IMR-90 (cell line): ENCODE results near the gene TGFBR2. TPM values are rescaled to one million over a fixed set of nuclear protein-coding genes. Genes with fewer than 3 reads are reported as not detected.

Experiments
- ATAC-seq: fragments of 200-7000 bp; cut with Tn5 transposase; 2 replicates; pipeline ENCODE4 v1.9.1; 2020; ENCODE audit warnings: low read depth, mild to moderate bottlenecking, moderate library complexity
- BruUV-seq: library from RNA; stranded (reverse); fragments of 400-500 nt; replicated peaks from 2 replicates; lab custom pipeline; 2021; lab: Mats Ljungman, UMichigan
- CTCF ChIA-PET: fragments of 300-600 bp; formaldehyde crosslinking; extraction: SDS; loops from one replicate; lab custom pipeline; 2021; ENCODE audit warnings: antibody characterized with exemption; lab: Yijun Ruan, JAX
- POLR2A ChIA-PET: fragments of 300-600 bp; sonication (Branson Sonifier 250); formaldehyde crosslinking; loops from one replicate; lab custom pipeline; 2022; ENCODE audit warnings: antibody characterized with exemption; ENCODE audit not compliant: unreplicated experiment; lab: Charles Lee
- DNase-seq: peaks from one replicate; pipeline ENCODE4 v3.0.0; 2013
- H2AFZ ChIP-seq: replicated peaks from 2 replicates; pipeline ENCODE3; 2013; ENCODE audit warnings: low read length, mild to moderate bottlenecking; ENCODE audit not compliant: poor library complexity
- H2AK5ac ChIP-seq: 2 replicates; pipeline ENCODE4 v1.6.1; 2013; ENCODE audit warnings: low read depth, low read length, inconsistent platforms
- H2AK9ac ChIP-seq: replicated peaks from 2 replicates; pipeline ENCODE3; 2013; ENCODE audit warnings: mild to moderate bottlenecking, low read depth, low read length, moderate library complexity; ENCODE audit not compliant: poor library complexity
- H2BK120ac ChIP-seq: 2 replicates; pipeline ENCODE4 v1.6.1; 2013; ENCODE audit warnings: low read depth, low read length, inconsistent platforms
- H2BK15ac ChIP-seq: 3 replicates; pipeline ENCODE4 v1.6.1; 2013; ENCODE audit warnings: low read depth, low read length, inconsistent platforms
- H2BK20ac ChIP-seq: 2 replicates; pipeline ENCODE4 v1.6.1; 2013; ENCODE audit warnings: low read depth, mild to moderate bottlenecking, inconsistent platforms, low read length, moderate library complexity
- H2BK5ac ChIP-seq: 2 replicates; pipeline ENCODE4 v1.6.1; 2013; ENCODE audit warnings: mild to moderate bottlenecking, low read depth, low read length, inconsistent platforms; ENCODE audit not compliant: poor library complexity, severe bottlenecking
- H3K14ac ChIP-seq: replicated peaks from 2 replicates; pipeline ENCODE4 v1.6.1; 2013; ENCODE audit warnings: low read depth, low read length, inconsistent platforms
- H3K18ac ChIP-seq: 2 replicates; pipeline ENCODE4 v1.6.1; 2013; ENCODE audit warnings: low read depth, low read length, control low read depth
- H3K23ac ChIP-seq: 2 replicates; pipeline ENCODE4 v1.6.1; 2013; ENCODE audit warnings: low read depth, low read length, inconsistent platforms
- H3K27ac ChIP-seq: 2 replicates; pipeline ENCODE4 v1.5.1; 2013; ENCODE audit warnings: mild to moderate bottlenecking, control low read depth, low read length; ENCODE audit not compliant: insufficient read depth
- H3K27me3 ChIP-seq: 2 replicates; pipeline ENCODE4 v1.6.1; 2013; ENCODE audit warnings: low read length; ENCODE audit not compliant: control insufficient read depth, insufficient read depth
- H3K36me3 ChIP-seq: 2 replicates; pipeline ENCODE4 v1.6.1; 2013; ENCODE audit warnings: low read length, mixed read lengths; ENCODE audit not compliant: control insufficient read depth, insufficient read depth
- H3K4ac ChIP-seq: 2 replicates; pipeline ENCODE4 v1.6.1; 2013; ENCODE audit warnings: low read depth, low read length, inconsistent platforms
- H3K4me1 ChIP-seq: 2 replicates; pipeline ENCODE4 v1.6.1; 2013; ENCODE audit warnings: low read length, mixed read lengths; ENCODE audit not compliant: control insufficient read depth, insufficient read depth
- H3K4me2 ChIP-seq: 2 replicates; pipeline ENCODE4 v1.6.1; 2013; ENCODE audit warnings: low read depth, mild to moderate bottlenecking, control low read depth, low read length, moderate library complexity
- H3K4me3 ChIP-seq: 2 replicates; pipeline ENCODE4 v1.5.1; 2013; ENCODE audit warnings: low read depth, mild to moderate bottlenecking, control low read depth, low read length, moderate library complexity; ENCODE audit not compliant: insufficient read depth
- H3K56ac ChIP-seq: 2 replicates; pipeline ENCODE4 v1.6.1; 2013; ENCODE audit warnings: low read length, inconsistent platforms; ENCODE audit not compliant: insufficient read depth; ENCODE audit errors: extremely low read depth
- H3K79me1 ChIP-seq, 2 experiments: 2 replicates each; pipeline ENCODE4 v1.6.1; 2013; ENCODE audit warnings: low read length in 2 of 2, inconsistent platforms in 1 of 2, low read depth in 1 of 2
- H3K9ac ChIP-seq: 2 replicates; pipeline ENCODE4 v1.6.1; 2013; ENCODE audit warnings: low read depth, low read length, control low read depth
- H3K9me1 ChIP-seq: 2 replicates; pipeline ENCODE4 v1.6.1; 2013; ENCODE audit warnings: low read length, inconsistent platforms; ENCODE audit not compliant: insufficient read depth
- H3K9me3 ChIP-seq: 2 replicates; pipeline ENCODE4 v1.6.1; 2013; ENCODE audit warnings: low read length; ENCODE audit not compliant: control insufficient read depth, insufficient read depth
- H4K20me1 ChIP-seq: 2 replicates; pipeline ENCODE4 v1.6.1; 2013; ENCODE audit warnings: low read length, inconsistent platforms; ENCODE audit not compliant: insufficient read depth
- H4K5ac ChIP-seq: 2 replicates; pipeline ENCODE4 v1.6.1; 2013; ENCODE audit warnings: mild to moderate bottlenecking, low read depth, low read length, control low read depth
- H4K8ac ChIP-seq, 2 experiments: 2 replicates each; pipeline ENCODE4 v1.6.1; 2013; ENCODE audit warnings: low read depth in 2 of 2, low read length in 2 of 2, control low read depth in 1 of 2, inconsistent platforms in 1 of 2
- H4K91ac ChIP-seq: 2 replicates; pipeline ENCODE4 v1.6.1; 2013; ENCODE audit warnings: low read depth, low read length, inconsistent platforms; ENCODE audit not compliant: insufficient read depth
- BHLHE40 ChIP-seq: fragments of 150-350 bp; IDR thresholded peaks from 2 replicates; pipeline ENCODE4 v1.6.1; 2016; ENCODE audit warnings: mild to moderate bottlenecking, low read depth, low read length
- CEBPB ChIP-seq: IDR thresholded peaks from 2 replicates; pipeline ENCODE4 v1.6.1; 2012; ENCODE audit warnings: low read depth, low read length, improper control_type of control experiment
- CHD1 ChIP-seq: IDR thresholded peaks from 2 replicates; pipeline ENCODE4 v1.6.1; 2012; ENCODE audit warnings: low read depth, low read length, improper control_type of control experiment
- CTCF ChIP-seq: conservative IDR thresholded peaks from 2 replicates; pipeline ENCODE4 v1.5.1; 2012; ENCODE audit warnings: mild to moderate bottlenecking, low read depth, low read length, improper control_type of control experiment
- ELK1 ChIP-seq: fragments of 150-350 bp; IDR thresholded peaks from 2 replicates; pipeline ENCODE4 v1.6.1; 2016; ENCODE audit warnings: low read depth, mild to moderate bottlenecking, low read length, moderate library complexity, borderline replicate concordance
- FOS ChIP-seq: fragments of 150-350 bp; IDR thresholded peaks from 2 replicates; pipeline ENCODE4 v1.6.1; 2016; ENCODE audit warnings: low read depth, low read length
- MAFK ChIP-seq: IDR thresholded peaks from 2 replicates; pipeline ENCODE4 v1.6.1; 2012; ENCODE audit warnings: low read depth, low read length, improper control_type of control experiment
- MAZ ChIP-seq: IDR thresholded peaks from 2 replicates; pipeline ENCODE4 v1.6.1; 2012; ENCODE audit warnings: low read depth, mild to moderate bottlenecking, low read length, improper control_type of control experiment, moderate library complexity, borderline replicate concordance
- MXI1 ChIP-seq: IDR thresholded peaks from 2 replicates; pipeline ENCODE4 v1.6.1; 2012; ENCODE audit warnings: low read depth, mild to moderate bottlenecking, low read length, moderate library complexity, borderline replicate concordance
- NFE2L2 ChIP-seq: fragments of 150-350 bp; IDR thresholded peaks from 2 replicates; pipeline ENCODE4 v1.6.1; 2016; ENCODE audit warnings: low read depth, mild to moderate bottlenecking, low read length
- POLR2A ChIP-seq: IDR thresholded peaks from 2 replicates; pipeline ENCODE4 v1.6.1; 2012; ENCODE audit warnings: mild to moderate bottlenecking, low read depth, low read length
- RAD21 ChIP-seq: IDR thresholded peaks from 2 replicates; pipeline ENCODE4 v1.6.1; 2012; ENCODE audit warnings: low read length, improper control_type of control experiment
- RFX5 ChIP-seq: IDR thresholded peaks from 2 replicates; pipeline ENCODE4 v1.8.0; 2012; ENCODE audit warnings: low read depth, mild to moderate bottlenecking, low read length, moderate library complexity
- SMC3 ChIP-seq: fragments of 150-350 bp; IDR thresholded peaks from 2 replicates; pipeline ENCODE4 v1.6.1; 2016; ENCODE audit warnings: low read depth, mild to moderate bottlenecking, antibody characterized with exemption, low read length, moderate library complexity
- WGBS, 2 experiments: methylation state at CpG; one replicate each; pipeline versions ENCODE4 v1.1.5 to v1.1.7; 2013; ENCODE audit warnings: missing lambda C conversion rate in 2 of 2; ENCODE audit not compliant: insufficient read length in 1 of 2; ENCODE audit errors: extremely low coverage in 2 of 2; 5-methylcytosine and 5-hydroxymethylcytosine counted together
- dilution Hi-C: fragments of 300-500 bp; cut with HindIII; formaldehyde crosslinking; loops from one replicate; pipeline ENCODE4 v1.14.3; 2018; ENCODE audit warnings: low sequenced_read_pairs; ENCODE audit not compliant: unreplicated experiment
- in situ Hi-C: fragments of 300-500 bp; cut with MboI; formaldehyde crosslinking; loops from 3 replicates; pipeline ENCODE4 v1.14.3; 2019; ENCODE audit warnings: low sequenced_read_pairs, inconsistent platforms, mixed read lengths
- intact Hi-C: fragments of 100-400 bp; cut with micrococcal nuclease; formaldehyde crosslinking; loops from 2 replicates; pipeline ENCODE4 v1.10.0; 2022
- polyA plus RNA-seq, 3 experiments: library from polyadenylated mRNA; depleted of rRNA; stranded (reverse); fragments of >200 nt; gene quantifications; 2 replicates each; pipeline ENCODE4 v1.2.3, GENCODE V29; 2012; ENCODE audit warnings: low replicate concordance in 1 of 3
- total RNA-seq: library from RNA; depleted of rRNA; stranded (reverse); fragments of >200 nt; gene quantifications from 2 replicates; pipeline ENCODE4 v1.2.3, GENCODE V29; 2012
- TF ChIP-seq, protein P1 (sequence below): fragments of 150-350 bp; IDR thresholded peaks from 2 replicates; pipeline ENCODE4 v1.6.1; 2017; ENCODE audit warnings: mild to moderate bottlenecking, antibody characterized with exemption, low read length, low read depth

The TGFBR2 gene
- total and polyA plus RNA-seq, 2 of the 4 experiments (the other 2 are of a cell fraction), result 63.7 to 87.5 TPM

DNA sequence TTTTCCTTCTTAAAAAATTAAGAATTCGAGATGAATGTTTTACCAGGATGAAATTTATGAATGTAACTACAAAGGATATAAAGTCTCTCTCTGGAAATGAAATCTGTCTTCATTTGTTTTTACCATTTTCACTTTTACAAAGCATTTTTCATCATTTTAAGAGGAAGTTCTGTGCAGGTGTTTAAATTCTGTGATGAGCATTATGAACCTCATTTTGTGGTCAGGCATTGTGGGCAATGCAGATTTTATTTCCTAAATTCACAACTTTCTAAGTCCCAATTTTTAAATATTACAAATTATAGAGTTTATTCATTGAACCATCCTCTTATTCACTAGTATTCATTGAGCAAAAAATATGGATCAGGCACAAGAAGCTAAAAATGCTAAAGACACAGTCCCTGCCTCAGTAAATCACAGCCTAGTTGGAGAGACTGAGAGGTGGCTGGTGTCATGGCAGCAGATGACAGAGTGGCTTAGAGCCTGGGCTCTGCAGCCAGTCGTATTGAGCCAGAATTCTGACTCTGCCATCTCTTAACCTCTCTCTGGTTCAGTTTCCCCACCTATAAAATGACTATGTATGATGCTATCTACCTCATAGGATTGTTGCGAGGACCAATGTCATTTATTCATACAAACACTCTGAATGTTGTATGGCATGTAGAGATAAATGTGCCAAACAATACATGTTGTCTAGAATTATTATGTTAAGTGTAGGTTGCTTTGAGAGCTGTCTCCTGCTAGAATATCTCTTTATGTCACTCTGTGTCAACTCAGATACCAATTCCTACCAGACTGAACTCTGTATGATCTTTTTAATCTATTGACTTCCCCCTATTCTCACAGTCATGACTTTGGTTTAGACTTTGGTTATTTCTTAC lies 7.5 kb upstream of the TGFBR2 start:
- Histone ChIP-seq H3K36me3 (no peaks in the 10 kb centered on the region), H3K56ac (no peak overlapping the region), H3K4me2 (no peak overlapping the region), H2AFZ (no peak overlapping the region), H2BK5ac (no peak overlapping the region), H3K9me3 (no peaks in the 10 kb centered on the region), H4K91ac (no peak overlapping the region), H3K23ac (no peak overlapping the region), H4K20me1 (no peaks in the 10 kb centered on the region), H3K14ac (no peak overlapping the region; the same call in 1 of the 2 replicates), H3K4me1 (peaks cover 8% of the 10 kb centered on the region), H4K8ac (no peak overlapping the region; a peak in 1 of 4 replicates), H3K27ac (no peak overlapping the region), H3K79me1 (no peaks in the 10 kb centered on the region), H2AK5ac (peak overlapping the region; percentile 49), H3K9me1 (no peaks in the 10 kb centered on the region), H3K4me3 (no peak overlapping the region), H4K5ac (no peak overlapping the region), H3K18ac (peak overlapping the region; percentile 87; the same call in 1 of the 2 replicates), H2BK120ac (no peak overlapping the region), H3K27me3 (no peaks in the 10 kb centered on the region), H2AK9ac (no peak overlapping the region), H2BK20ac (no peak overlapping the region), H3K9ac (no peak overlapping the region), H2BK15ac (no peak overlapping the region), H3K4ac (peak overlapping the region; percentile 35; the same call in 1 of the 2 replicates)
- intact Hi-C loops (no loop called here), in situ Hi-C loops (no loop called here), dilution Hi-C loops (no loop called here)
- ATAC-seq (no peak), DNase-seq (no peak)
- POLR2A ChIA-PET, result no interaction called here
- CTCF ChIA-PET, result interaction anchor here (0.6 kb wide), 1 partner anchor 1325 kb away, joined by 4 read pairs; no protein-coding TSS in a partner anchor
- BruUV-seq, result no TSS peak
- no CpG with 5 or more reads among the region's 3 CpGs for WGBS, 2 experiments
- TF ChIP-seq CHD1, result no peak
- no peak for TF ChIP-seq ELK1
- TF ChIP-seq MXI1, result no peak
- TF ChIP-seq BHLHE40, result no peak
- TF ChIP-seq POLR2A, result no peak
- no peak for TF ChIP-seq MAZ
- no peak for TF ChIP-seq CEBPB
- TF ChIP-seq RAD21, result no peak
- TF ChIP-seq CTCF, result no peak
- no peak for TF ChIP-seq MAFK
- TF ChIP-seq RFX5, result no peak
- TF ChIP-seq NFE2L2, result no peak
- TF ChIP-seq FOS, result no peak
- TF ChIP-seq, protein P1, sequence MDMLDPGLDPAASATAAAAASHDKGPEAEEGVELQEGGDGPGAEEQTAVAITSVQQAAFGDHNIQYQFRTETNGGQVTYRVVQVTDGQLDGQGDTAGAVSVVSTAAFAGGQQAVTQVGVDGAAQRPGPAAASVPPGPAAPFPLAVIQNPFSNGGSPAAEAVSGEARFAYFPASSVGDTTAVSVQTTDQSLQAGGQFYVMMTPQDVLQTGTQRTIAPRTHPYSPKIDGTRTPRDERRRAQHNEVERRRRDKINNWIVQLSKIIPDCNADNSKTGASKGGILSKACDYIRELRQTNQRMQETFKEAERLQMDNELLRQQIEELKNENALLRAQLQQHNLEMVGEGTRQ, result no peak
- no peak for TF ChIP-seq SMC3
